HEK293 (cell line): Measurements from ENCODE around the gene RTN3.
A peak's percentile ranks its signal among the peaks of the same experiment; 100 is the strongest.

Experiments used
- GFI1B ChIP-seq: fragments of 450-650 bp; formaldehyde crosslinking; IDR thresholded peaks from 2 replicates; pipeline ENCODE4 v1.5.1; 2016; ENCODE audit warnings: missing biosample characterization, missing genetic modification characterization
- GLIS1 ChIP-seq: fragments of 450-650 bp; formaldehyde crosslinking; IDR thresholded peaks from 2 replicates; pipeline ENCODE4 v1.5.1; 2016; ENCODE audit warnings: missing biosample characterization, missing genetic modification characterization
- KLF1 ChIP-seq: fragments of 450-650 bp; formaldehyde crosslinking; IDR thresholded peaks from 2 replicates; pipeline ENCODE4 v1.5.1; 2016; ENCODE audit warnings: missing biosample characterization, missing genetic modification characterization
- OSR2 ChIP-seq: fragments of 450-650 bp; formaldehyde crosslinking; IDR thresholded peaks from 2 replicates; pipeline ENCODE4 v1.5.1; 2016; ENCODE audit warnings: missing biosample characterization, missing genetic modification characterization
- ZEB2 ChIP-seq: fragments of 450-650 bp; formaldehyde crosslinking; IDR thresholded peaks from 2 replicates; pipeline ENCODE4 v1.5.1; 2016; ENCODE audit warnings: missing biosample characterization, missing genetic modification characterization
- ZFHX2 ChIP-seq: fragments of 450-650 bp; formaldehyde crosslinking; conservative IDR thresholded peaks from 2 replicates; pipeline ENCODE4 v1.5.1; 2016; ENCODE audit warnings: missing biosample characterization, missing genetic modification characterization
- ZNF133 ChIP-seq: fragments of 450-650 bp; formaldehyde crosslinking; IDR thresholded peaks from 2 replicates; pipeline ENCODE4 v1.5.1; 2016; ENCODE audit warnings: missing biosample characterization, missing genetic modification characterization
- ZNF2 ChIP-seq: fragments of 450-650 bp; formaldehyde crosslinking; IDR thresholded peaks from 2 replicates; pipeline ENCODE4 v1.5.1; 2016; ENCODE audit warnings: missing biosample characterization, missing genetic modification characterization
- ZNF292 ChIP-seq: fragments of 450-650 bp; formaldehyde crosslinking; IDR thresholded peaks from 2 replicates; pipeline ENCODE4 v1.5.1; 2016; ENCODE audit warnings: low read depth, missing biosample characterization, missing genetic modification characterization, borderline replicate concordance
- ZNF48 ChIP-seq: fragments of 450-650 bp; formaldehyde crosslinking; IDR thresholded peaks from 2 replicates; pipeline ENCODE4 v1.5.1; 2016; ENCODE audit warnings: missing biosample characterization, missing genetic modification characterization
- ZNF501 ChIP-seq: fragments of 450-650 bp; formaldehyde crosslinking; IDR thresholded peaks from 2 replicates; pipeline ENCODE4 v1.5.1; 2016; ENCODE audit warnings: missing biosample characterization, missing genetic modification characterization
- ZNF548 ChIP-seq: fragments of 450-650 bp; formaldehyde crosslinking; IDR thresholded peaks from 2 replicates; pipeline ENCODE4 v1.5.1; 2016; ENCODE audit warnings: missing biosample characterization, missing genetic modification characterization
- ZNF596 ChIP-seq: fragments of 450-650 bp; IDR thresholded peaks from 2 replicates; pipeline ENCODE4 v1.5.0; 2018; ENCODE audit warnings: missing biosample characterization, mild to moderate bottlenecking, missing genetic modification characterization, moderate library complexity
- ZNF621 ChIP-seq: fragments of 450-650 bp; formaldehyde crosslinking; IDR thresholded peaks from 2 replicates; pipeline ENCODE4 v1.5.1; 2017; ENCODE audit warnings: missing biosample characterization, missing genetic modification characterization
- ZNF654 ChIP-seq: fragments of 450-650 bp; formaldehyde crosslinking; IDR thresholded peaks from 2 replicates; pipeline ENCODE4 v1.5.1; 2016; ENCODE audit warnings: low read depth, missing biosample characterization, missing genetic modification characterization
- ZNF791 ChIP-seq: fragments of 450-650 bp; formaldehyde crosslinking; IDR thresholded peaks from 2 replicates; pipeline ENCODE4 v1.5.1; 2016; ENCODE audit warnings: missing biosample characterization, missing genetic modification characterization
- TF ChIP-seq, protein P1 (sequence below): IDR thresholded peaks from 2 replicates; pipeline ENCODE4 v1.6.1; 2011; ENCODE audit warnings: mild to moderate bottlenecking, low read depth, low read length, borderline replicate concordance
- TF ChIP-seq, protein P2 (sequence below): fragments of 450-650 bp; formaldehyde crosslinking; IDR thresholded peaks from 2 replicates; pipeline ENCODE4 v1.5.1; 2016; ENCODE audit warnings: missing biosample characterization, missing genetic modification characterization
- TF ChIP-seq, protein P3 (sequence below): fragments of 450-650 bp; formaldehyde crosslinking; IDR thresholded peaks from 2 replicates; pipeline ENCODE4 v1.5.1; 2016; ENCODE audit warnings: missing biosample characterization, missing genetic modification characterization, borderline replicate concordance
- TF ChIP-seq, protein P4 (sequence below): fragments of 450-650 bp; formaldehyde crosslinking; IDR thresholded peaks from 2 replicates; pipeline ENCODE4 v1.5.1; 2017; ENCODE audit warnings: missing biosample characterization, missing genetic modification characterization
- TF ChIP-seq, protein P5 (sequence below): fragments of 450-650 bp; formaldehyde crosslinking; IDR thresholded peaks from 2 replicates; pipeline ENCODE4 v1.5.1; 2016; ENCODE audit warnings: missing biosample characterization, missing genetic modification characterization, low read depth
- TF ChIP-seq, protein P6 (sequence below): fragments of 450-650 bp; formaldehyde crosslinking; IDR thresholded peaks from 2 replicates; pipeline ENCODE4 v1.5.1; 2016; ENCODE audit warnings: missing biosample characterization, missing genetic modification characterization
- TF ChIP-seq, protein P7 (sequence below): fragments of 450-650 bp; formaldehyde crosslinking; IDR thresholded peaks from 2 replicates; pipeline ENCODE4 v1.5.1; 2016; ENCODE audit warnings: missing biosample characterization, missing genetic modification characterization

Gene RTN3

DNA sequence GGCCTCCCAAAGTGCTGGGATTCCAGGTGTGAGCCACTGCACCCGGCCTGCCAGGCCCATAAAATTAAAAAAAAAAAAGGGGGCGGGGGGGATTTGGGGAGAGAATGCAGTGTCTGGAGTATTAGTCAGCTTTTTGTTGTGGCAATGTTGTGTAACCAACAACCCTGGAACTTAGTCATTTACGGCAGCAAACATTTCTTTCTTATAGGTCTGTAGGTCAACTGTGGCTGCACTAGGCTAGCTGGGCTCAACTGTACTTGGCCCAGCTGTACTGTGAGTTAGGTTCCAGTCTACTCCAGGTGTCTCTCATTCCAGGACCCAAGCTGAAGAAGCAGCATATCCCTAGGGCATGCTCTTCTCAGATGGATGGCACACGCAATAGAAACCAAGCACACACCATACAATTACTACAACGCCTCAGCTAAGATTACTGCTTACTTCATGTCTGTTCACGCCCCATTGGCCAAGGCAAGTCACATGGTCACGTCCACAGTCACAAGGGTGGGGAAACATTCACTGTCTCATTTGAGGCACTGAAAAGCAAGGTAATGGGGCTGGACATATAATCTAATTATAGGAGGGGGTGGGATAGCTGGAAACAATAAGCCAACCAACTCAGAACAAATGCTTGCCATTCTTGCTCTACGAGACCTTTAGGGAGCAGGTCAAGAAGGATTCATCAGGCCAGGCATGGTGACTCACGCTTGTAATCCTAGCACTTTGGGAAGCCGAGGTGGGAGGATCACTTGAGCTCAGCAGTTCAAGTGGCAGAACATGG lies 121.5 kb downstream of the RTN3 start (continued):
- TF ChIP-seq, protein P1, sequence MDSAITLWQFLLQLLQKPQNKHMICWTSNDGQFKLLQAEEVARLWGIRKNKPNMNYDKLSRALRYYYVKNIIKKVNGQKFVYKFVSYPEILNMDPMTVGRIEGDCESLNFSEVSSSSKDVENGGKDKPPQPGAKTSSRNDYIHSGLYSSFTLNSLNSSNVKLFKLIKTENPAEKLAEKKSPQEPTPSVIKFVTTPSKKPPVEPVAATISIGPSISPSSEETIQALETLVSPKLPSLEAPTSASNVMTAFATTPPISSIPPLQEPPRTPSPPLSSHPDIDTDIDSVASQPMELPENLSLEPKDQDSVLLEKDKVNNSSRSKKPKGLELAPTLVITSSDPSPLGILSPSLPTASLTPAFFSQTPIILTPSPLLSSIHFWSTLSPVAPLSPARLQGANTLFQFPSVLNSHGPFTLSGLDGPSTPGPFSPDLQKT: no peak
- TF ChIP-seq ZNF791 (tag by site-specific recombination) (no peak), ZFHX2 (tag by site-specific recombination) (peak; percentile 48), GLIS1 (no peak), ZNF2 (tag by site-specific recombination) (0 out of 2 replicates have a peak, but pooled peaks have one; percentile 23), ZNF292 (tag by site-specific recombination) (no peak), ZEB2 (peak; percentile 61; the same call in 1 of the 2 replicates), ZNF596 (tag by site-specific recombination) (no peak), ZNF48 (tag by site-specific recombination) (no peak), OSR2 (0 out of 2 replicates have a peak, but pooled peaks have one; percentile 21), ZNF501 (tag by site-specific recombination) (peak; percentile 58; the same call in 1 of the 2 replicates), ZNF654 (tag by site-specific recombination) (no peak), KLF1 (tag by site-specific recombination) (no peak; the same call in 1 of the 2 replicates), ZNF548 (tag by site-specific recombination) (no peak), ZNF621 (tag by site-specific recombination) (no peak), GFI1B (tag by site-specific recombination) (no peak), ZNF133 (no peak)
- TF ChIP-seq, protein P2, sequence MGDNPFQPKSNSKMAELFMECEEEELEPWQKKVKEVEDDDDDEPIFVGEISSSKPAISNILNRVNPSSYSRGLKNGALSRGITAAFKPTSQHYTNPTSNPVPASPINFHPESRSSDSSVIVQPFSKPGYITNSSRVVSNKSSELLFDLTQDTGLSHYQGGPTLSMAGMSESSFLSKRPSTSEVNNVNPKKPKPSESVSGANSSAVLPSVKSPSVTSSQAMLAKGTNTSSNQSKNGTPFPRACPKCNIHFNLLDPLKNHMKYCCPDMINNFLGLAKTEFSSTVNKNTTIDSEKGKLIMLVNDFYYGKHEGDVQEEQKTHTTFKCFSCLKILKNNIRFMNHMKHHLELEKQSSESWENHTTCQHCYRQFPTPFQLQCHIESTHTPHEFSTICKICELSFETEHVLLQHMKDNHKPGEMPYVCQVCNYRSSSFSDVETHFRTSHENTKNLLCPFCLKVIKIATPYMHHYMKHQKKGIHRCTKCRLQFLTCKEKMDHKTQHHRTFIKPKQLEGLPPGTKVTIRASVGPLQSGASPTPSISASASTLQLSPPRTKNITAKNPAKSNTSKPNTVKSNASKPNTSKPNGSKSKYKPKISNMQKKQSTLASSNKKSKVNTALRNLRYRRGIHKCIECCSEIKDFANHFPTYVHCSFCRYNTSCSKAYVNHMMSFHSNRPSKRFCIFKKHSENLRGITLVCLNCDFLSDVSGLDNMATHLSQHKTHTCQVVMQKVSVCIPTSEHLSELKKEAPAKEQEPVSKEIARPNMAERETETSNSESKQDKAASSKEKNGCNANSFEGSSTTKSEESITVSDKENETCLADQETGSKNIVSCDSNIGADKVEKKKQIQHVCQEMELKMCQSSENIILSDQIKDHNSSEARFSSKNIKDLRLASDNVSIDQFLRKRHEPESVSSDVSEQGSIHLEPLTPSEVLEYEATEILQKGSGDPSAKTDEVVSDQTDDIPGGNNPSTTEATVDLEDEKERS (tag by site-specific recombination): no peak
- TF ChIP-seq, protein P3, sequence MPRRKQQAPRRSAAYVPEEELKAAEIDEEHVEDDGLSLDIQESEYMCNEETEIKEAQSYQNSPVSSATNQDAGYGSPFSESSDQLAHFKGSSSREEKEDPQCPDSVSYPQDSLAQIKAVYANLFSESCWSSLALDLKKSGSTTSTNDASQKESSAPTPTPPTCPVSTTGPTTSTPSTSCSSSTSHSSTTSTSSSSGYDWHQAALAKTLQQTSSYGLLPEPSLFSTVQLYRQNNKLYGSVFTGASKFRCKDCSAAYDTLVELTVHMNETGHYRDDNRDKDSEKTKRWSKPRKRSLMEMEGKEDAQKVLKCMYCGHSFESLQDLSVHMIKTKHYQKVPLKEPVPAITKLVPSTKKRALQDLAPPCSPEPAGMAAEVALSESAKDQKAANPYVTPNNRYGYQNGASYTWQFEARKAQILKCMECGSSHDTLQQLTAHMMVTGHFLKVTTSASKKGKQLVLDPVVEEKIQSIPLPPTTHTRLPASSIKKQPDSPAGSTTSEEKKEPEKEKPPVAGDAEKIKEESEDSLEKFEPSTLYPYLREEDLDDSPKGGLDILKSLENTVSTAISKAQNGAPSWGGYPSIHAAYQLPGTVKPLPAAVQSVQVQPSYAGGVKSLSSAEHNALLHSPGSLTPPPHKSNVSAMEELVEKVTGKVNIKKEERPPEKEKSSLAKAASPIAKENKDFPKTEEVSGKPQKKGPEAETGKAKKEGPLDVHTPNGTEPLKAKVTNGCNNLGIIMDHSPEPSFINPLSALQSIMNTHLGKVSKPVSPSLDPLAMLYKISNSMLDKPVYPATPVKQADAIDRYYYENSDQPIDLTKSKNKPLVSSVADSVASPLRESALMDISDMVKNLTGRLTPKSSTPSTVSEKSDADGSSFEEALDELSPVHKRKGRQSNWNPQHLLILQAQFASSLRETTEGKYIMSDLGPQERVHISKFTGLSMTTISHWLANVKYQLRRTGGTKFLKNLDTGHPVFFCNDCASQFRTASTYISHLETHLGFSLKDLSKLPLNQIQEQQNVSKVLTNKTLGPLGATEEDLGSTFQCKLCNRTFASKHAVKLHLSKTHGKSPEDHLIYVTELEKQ (tag by site-specific recombination): no peak
- TF ChIP-seq, protein P4, sequence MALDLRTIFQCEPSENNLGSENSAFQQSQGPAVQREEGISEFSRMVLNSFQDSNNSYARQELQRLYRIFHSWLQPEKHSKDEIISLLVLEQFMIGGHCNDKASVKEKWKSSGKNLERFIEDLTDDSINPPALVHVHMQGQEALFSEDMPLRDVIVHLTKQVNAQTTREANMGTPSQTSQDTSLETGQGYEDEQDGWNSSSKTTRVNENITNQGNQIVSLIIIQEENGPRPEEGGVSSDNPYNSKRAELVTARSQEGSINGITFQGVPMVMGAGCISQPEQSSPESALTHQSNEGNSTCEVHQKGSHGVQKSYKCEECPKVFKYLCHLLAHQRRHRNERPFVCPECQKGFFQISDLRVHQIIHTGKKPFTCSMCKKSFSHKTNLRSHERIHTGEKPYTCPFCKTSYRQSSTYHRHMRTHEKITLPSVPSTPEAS: no peak
- TF ChIP-seq, protein P5, sequence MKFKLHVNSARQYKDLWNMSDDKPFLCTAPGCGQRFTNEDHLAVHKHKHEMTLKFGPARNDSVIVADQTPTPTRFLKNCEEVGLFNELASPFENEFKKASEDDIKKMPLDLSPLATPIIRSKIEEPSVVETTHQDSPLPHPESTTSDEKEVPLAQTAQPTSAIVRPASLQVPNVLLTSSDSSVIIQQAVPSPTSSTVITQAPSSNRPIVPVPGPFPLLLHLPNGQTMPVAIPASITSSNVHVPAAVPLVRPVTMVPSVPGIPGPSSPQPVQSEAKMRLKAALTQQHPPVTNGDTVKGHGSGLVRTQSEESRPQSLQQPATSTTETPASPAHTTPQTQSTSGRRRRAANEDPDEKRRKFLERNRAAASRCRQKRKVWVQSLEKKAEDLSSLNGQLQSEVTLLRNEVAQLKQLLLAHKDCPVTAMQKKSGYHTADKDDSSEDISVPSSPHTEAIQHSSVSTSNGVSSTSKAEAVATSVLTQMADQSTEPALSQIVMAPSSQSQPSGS: no peak
- TF ChIP-seq, protein P6, sequence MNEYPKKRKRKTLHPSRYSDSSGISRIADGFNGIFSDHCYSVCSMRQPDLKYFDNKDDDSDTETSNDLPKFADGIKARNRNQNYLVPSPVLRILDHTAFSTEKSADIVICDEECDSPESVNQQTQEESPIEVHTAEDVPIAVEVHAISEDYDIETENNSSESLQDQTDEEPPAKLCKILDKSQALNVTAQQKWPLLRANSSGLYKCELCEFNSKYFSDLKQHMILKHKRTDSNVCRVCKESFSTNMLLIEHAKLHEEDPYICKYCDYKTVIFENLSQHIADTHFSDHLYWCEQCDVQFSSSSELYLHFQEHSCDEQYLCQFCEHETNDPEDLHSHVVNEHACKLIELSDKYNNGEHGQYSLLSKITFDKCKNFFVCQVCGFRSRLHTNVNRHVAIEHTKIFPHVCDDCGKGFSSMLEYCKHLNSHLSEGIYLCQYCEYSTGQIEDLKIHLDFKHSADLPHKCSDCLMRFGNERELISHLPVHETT (tag by site-specific recombination): no peak
- TF ChIP-seq, protein P7, sequence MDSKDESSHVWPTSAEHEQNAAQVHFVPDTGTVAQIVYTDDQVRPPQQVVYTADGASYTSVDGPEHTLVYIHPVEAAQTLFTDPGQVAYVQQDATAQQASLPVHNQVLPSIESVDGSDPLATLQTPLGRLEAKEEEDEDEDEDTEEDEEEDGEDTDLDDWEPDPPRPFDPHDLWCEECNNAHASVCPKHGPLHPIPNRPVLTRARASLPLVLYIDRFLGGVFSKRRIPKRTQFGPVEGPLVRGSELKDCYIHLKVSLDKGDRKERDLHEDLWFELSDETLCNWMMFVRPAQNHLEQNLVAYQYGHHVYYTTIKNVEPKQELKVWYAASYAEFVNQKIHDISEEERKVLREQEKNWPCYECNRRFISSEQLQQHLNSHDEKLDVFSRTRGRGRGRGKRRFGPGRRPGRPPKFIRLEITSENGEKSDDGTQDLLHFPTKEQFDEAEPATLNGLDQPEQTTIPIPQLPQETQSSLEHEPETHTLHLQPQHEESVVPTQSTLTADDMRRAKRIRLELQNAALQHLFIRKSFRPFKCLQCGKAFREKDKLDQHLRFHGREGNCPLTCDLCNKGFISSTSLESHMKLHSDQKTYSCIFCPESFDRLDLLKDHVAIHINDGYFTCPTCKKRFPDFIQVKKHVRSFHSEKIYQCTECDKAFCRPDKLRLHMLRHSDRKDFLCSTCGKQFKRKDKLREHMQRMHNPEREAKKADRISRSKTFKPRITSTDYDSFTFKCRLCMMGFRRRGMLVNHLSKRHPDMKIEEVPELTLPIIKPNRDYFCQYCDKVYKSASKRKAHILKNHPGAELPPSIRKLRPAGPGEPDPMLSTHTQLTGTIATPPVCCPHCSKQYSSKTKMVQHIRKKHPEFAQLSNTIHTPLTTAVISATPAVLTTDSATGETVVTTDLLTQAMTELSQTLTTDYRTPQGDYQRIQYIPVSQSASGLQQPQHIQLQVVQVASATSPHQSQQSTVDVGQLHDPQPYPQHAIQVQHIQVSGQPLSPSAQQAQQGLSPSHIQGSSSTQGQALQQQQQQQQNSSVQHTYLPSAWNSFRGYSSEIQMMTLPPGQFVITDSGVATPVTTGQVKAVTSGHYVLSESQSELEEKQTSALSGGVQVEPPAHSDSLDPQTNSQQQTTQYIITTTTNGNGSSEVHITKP (tag by site-specific recombination): peak; percentile 51; the same call in 1 of the 2 replicates
